Hepatic stellate cell (primary cell): ENCODE data around the gene ATRIP.
"Not testable (repeated sequence)": the region's sequence is repeated elsewhere in the genome, so short reads cannot be mapped to it uniquely, and the experiment has no call there.

Experiments used
- DNase-seq: peaks from one replicate; pipeline ENCODE4 v3.0.0; 2011; ENCODE audit warnings: low spot score

ATRIP gene

DNA sequence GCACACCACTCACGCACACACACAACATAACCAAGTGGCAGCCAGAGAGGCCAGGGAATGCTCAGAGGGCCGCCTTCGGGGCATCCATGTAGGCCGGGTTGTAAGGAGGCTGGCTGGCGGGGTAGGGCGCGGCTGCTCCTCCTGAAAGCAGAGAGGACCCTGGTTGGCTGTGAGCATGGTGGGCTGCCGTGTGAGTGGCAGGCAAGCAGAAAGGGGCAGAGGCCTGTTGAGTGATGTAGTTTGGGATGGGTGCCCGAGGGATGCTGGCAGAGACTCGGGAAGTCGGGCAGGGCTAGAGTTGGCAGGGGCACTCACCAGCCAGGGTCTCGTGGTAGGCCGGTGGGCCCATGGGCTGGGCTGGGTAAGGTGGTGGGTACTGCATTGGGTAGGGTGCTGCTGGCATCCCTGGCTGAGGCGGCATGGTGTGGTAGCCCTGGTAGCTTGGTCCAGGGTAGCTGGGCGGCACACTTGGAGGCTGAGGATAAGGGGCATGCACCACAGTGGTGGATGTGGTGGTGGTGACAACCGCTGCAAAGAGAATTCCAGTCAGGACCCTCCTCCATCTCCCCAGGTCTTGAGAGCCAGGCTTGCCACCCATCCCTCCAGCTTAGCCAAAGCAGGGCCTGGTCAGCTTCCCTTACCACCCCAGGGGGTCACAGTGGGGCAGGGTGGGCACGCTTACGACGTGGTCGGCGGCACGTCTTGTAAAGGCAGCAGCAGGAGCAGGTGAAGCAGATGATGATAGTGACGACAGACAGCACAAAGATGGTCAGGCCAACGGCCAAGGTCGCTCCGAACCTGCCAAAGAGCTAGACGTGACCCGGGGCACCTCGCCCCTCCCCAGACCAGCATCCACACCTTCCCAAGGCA is 22.7 kb downstream of the ATRIP start:
- no peak for DNase-seq

DNA sequence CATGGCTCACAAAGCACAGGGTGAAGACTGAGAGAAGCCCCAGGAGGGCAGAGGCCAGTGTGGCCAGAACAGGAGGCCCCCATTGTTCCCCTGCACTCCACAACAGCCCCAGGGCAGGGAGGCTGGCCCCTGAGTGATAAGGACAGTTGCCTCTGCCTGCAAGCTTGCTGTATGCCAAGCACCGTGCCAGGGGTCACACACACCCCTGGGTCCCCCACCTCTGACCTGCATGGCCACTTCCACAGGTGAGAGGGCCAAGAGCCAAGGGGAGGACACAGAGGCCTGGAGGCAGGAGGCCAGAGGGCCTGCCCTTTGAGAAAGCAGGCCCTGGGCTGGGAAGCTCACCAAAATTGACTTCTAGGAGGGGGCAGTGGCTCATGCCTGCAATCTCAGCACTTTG is 23.7 kb downstream of the ATRIP start:
- DNase-seq: no peak

DNA sequence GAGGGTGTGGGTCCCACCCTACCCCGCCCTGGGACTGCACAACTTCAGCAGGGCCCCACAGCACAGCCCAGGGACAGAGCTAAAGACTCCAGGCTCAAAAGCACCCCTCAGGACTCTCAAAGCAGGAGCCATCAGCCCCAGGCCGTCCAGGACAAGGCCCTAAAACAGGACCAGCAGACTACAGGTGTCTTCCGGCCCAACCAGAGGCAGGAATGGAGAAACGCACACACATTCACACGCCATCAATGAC is 26.1 kb downstream of the ATRIP start:
- no peak for DNase-seq

DNA sequence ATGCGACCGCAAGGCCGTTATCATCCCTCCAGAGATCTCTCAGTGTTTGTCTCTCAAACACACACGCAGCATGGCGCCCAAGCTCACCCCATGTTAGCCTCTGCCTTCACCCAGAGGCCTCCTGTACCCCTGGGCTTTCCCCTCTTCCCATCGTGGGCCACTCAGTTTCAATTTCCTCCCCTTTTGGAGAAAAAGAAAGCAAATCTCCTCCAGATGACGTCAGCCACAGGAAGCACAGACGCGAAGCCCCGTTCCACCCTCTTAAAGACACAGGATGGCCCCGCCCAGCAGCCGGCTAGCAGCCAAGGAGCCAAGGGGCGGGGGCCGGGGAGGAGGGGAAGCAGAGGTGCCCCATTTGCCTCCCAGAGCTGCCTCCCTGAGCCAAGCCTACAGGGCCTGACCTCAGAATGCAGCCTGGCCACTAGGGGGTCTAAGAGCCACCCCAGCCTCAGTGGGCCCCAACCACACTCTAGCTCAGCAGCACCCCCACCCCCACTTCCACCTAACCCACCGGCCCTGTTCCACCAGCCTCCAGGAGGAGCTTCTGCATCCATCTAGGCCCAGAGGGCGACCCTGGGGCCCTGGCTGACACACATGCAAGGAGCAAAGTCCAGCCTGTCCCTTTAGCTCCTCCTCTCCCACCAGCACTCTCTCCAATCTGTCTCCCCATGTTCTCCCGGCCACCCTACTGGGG is 26.5 kb downstream of the ATRIP start:
- DNase-seq: peak; percentile 94

DNA sequence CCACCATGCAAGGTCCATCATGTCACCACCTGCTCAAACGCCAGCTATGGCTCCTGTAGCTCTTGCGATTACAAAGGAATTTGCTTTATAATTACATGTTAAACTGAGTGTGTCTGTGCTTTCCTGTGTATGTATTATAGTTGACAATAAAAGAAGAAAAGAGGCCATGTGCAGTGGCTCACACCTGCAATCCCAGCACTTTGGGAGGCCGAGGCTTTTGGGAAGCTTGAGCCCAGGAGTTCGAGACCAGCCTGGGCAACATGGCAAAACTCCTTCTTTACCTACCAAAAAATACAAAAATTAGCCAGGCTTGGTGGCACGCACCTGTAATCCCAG is 27.0 kb downstream of the ATRIP start:
- no peak for DNase-seq

DNA sequence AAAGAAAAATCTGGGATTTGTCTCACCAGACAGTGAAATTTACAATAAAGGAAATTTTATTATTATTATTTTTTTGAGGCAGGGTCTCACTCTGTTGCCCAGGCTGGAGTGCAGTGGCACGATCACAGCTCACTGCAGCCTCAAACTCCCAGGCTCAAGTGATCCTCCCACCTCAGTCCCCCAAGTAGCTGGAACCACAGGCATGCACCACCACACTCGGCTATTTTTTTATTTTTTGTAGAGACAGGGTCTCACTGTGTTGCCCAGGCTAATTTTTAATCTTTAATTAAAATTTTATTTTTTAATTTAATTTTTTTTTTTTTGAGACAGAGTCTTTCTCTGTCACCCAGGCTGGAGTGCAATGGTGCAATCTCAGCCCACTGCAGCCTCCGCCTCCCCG is 27.5 kb downstream of the ATRIP start:
- DNase-seq: not testable (repeated sequence)

DNA sequence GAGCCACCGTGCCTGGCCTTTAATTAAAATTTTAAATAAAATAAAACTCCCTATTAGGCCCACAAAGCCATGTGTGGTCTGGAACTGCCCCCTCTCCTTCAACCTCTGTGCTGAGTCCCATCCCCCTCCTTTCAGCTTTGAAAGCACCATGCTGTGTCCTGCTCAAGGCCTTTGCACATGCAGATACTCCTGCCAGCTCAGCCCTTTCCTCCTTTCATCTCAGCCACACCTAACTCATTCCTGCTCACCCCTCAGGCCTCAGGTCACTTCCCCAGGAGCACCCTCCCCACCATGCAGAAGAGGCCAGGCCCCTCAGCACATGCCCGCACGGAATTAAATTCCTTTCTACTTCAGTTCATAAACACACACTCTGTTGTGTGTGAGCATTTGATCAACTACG is 28.1 kb downstream of the ATRIP start:
- DNase-seq: no peak

DNA sequence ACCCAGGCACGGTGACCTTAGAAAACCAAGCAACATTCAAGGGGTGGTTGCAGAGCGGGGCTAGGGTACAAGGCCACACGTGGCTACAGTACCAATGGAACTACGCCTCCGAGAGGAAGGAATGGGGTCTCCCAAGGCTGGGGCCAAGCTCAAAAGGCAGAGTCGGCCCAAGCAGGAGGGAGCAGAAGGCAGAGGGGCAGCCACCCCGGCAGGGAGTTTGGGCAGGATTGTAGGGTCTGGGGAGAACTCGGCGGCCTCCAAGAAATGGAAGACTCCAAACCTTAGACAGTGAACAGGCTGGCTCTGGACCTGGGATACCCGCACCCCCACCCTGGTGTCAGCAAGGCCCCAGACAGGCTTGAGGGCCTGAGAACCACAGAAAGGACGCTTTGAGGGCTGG is 28.7 kb downstream of the ATRIP start:
- DNase-seq: no peak

DNA sequence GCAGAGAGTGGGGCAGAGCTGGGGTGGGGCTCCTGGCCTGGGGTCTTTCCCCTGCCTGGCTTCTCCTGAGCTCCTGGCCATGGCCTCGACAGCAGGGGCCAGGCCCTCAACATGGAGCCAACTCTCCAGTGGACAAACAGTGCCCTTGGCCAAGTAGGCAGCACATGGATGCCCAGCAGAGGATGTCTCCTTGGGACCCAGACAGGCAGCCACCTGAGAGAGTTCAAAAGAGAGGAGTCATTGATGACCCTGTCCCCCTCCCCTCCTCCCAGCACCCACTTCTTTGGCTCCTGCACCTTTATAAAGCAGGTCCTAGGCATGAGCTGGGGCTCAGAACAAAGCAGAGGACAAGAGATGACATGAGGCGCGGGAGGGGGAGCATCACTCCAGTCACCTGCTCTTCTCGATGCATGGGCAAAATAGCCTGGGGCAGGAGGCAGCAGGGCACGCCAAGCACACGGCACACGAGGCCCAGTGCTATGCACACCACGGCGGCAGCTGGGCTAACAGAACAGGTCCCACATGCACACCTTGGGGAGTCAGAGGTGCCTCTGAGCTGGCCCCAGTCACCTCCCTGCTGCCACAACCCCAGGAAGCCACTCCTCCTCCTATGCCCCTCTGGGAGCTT is 30.0 kb downstream of the ATRIP start:
- DNase-seq: no peak

DNA sequence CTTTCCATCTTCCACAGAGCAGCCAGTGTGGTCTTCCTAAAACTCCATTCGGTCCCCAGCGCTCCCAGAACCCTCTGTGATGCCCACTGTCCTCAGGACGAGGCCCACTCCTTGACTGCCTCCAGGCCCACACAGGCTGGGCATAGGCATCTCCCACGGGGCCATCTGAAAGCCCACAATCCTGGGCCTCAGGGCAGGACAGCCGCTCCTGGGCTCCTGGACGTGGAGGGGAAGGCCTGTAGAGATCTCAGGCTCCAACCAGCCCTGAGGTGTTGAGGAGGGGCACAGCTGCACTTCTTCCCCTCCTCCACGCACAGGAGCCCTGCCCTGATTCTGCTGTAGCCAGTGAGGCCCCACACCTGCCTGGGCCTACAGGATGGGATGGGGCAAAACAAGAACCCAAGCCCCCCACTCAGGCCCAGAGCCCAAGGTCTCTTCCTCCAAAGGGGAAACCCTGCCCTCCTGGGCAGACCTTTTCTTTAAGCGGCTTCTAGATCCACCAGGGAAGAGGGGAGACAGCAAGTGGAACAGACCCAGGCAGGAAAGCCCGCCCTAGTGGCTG is 31.5 kb downstream of the ATRIP start:
- no peak for DNase-seq

DNA sequence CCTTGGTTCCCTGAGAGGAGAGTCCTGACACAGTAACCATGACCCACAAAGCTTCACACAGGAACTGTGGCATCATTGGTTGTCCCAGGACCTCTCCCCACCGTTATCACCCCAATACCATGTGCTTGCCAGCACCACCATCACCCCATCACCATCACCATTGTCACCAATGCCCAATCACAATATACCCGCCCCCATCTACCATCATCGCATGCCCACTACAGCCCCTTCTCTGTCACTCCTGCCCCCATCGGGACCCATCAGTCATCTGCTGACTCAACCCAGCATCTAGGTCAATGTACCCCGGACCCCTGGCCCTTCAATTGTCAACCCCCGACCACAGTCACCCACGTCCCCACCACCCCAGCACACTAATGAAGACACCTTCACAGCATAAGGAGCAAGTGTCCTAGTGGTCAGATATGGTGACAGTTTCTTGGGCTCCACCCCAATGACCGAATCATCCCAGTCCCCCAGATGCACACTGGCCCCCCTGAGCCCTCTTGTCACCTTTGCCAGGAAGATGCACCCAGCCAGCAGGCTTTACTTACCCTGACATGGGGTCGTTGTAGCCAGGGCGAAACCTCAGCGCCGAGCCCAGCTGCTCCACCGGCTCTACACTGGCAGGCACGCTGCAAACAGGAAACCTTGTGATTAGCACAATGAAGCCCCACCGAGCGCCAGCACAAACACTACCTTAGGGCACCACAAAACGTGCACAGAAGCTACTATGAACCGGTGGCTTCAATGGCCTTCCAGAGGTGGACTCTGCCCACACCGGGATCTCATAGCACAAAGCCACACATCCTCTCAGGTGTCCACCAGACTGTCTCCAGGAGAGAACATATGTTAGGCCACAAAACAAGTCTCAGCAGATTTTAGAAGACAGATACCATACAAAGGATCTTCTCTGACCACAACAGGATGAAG is 32.4 kb downstream of the ATRIP start:
- DNase-seq: no peak

DNA sequence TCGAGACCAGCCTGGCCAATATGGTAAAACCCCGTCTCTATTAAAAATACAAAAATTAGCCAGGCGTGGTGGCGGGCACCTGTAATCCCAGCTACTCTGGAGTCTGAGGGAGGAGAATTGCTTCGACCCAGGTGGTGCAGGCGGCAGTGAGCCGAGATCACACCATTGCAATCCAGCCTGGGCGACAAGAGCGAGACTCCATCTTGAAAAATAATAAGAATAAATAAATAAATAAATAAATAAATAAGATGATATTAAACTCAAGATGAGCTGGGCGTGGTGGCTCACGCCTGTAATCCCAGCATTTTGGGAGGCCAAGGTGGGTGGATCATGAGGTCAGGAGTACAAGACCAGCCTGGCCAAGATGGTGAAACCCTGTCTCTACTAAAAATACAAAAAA is 34.4 kb downstream of the ATRIP start:
- not testable (repeated sequence) for DNase-seq

DNA sequence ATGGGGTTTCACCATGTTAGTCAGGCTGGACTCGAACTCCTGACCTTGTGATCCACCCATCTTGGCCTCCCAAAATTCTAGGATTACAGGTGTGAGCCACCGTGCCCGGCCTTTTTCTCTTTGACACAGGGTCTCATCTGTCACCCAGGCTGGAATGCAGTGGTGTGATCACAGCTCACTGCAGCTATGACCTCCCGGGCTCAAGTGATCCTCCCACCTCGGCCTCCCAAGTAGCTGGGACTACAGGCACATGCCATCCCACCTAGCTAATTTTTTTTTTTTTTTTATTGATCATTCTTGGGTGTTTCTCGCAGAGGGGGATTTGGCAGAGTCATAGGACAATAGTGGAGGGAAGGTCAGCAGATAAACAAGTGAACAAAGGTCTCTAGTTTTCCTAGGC is 36.3 kb downstream of the ATRIP start:
- DNase-seq: not testable (repeated sequence)

DNA sequence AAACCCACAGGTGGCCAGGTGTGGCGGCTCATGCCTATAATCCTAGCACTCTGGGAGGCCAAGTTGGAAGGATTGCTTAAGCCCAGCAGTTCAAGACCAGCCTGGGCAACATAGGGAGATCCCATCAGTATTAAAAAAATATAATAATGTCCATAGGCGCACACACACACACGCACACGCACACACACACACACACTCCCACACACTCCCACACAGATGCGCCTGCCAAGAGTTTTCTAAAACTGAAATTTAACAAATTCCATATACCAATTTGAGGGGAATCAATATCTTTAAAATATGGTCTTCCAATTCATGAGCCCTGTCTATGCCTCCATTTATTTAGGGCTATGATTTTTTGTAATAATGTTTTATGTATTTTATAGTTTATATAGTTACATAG is 40.4 kb downstream of the ATRIP start:
- DNase-seq: no peak

DNA sequence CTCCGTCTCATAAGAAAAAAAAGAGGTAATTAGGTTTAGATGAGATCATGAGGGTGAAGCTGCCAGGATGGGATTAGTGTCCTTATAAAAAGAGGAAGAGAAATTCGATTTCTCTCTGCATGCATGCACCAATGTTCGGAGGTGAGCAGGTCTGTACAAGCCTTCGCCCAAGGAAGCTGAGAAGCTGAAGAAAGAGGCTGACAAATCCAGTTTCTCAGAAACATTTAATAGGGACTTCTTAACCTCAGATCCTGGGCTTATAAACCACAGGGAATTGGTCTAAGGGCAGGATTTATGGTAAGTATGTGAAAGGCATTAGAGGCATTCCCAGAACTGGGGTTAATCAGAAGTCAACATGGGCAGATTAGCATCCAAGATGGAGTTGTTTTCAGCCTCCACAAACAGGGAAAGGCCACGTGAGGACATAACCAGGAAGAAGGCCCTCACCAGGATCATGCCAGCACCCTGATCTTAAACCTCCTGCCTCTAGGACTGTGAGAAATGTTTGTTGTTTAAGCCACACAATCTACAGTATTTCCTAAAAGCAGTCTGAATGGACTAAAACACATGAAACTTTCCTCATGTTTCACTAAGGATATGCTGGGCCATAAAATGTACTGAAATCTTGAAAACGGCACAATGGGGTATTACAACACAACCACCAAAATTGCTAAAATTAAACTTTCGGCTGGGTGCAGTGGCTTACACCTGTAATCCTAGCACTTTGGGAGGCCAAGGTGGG is 46.1 kb downstream of the ATRIP start:
- no peak for DNase-seq

DNA sequence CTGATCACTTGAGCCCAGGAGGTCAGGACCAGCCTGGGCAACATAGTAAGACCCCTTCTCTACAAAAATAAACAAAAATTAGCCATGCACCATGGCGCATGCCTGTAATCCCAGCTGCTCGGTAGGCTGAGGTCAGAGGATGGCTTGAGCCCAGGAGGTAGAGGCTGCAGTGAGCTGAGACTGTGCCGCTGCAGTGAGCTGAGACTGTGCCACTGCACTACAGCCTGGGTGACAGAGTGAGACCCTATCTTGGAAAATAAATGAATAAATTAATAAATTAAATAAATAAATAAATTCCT is 46.6 kb downstream of the ATRIP start:
- no peak for DNase-seq

DNA sequence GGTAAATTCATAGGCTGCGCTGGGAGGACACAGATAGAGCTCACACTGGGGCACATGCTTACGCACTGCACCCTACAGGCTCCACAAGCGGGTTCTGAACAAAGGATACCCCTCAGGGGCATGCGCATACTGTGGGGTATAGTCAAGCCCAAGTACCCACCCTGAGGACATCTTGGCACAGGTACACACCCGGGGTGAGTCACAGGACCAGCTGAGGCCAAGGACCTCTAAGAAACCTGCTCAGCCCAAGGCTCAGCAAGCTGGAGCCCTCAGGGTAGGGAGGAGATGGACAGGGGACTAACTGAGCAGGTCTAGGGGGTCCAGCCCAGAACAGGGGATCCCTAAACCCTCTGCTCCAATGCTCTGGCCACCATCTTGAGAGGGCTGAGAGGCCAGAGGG is 54.1 kb downstream of the ATRIP start:
- no peak for DNase-seq

DNA sequence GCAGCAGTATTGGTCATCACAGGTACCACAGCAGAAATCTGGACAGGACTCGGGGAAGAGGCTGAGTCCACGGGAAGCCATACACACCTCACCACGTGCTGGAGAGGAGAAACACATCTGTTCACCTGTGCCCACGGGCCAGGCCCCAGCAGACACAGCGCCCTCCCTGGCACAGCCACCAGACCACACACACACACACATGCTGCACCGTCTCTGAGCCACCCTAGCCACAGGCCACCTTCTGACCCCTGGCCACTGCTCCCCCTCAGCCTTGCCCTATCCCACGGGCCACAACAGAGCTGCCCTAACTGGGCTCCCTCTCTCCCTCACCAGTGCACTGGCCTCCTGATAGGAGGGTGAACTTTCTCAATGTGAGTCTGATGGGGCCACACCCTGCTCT is 54.7 kb downstream of the ATRIP start:
- DNase-seq: no peak

DNA sequence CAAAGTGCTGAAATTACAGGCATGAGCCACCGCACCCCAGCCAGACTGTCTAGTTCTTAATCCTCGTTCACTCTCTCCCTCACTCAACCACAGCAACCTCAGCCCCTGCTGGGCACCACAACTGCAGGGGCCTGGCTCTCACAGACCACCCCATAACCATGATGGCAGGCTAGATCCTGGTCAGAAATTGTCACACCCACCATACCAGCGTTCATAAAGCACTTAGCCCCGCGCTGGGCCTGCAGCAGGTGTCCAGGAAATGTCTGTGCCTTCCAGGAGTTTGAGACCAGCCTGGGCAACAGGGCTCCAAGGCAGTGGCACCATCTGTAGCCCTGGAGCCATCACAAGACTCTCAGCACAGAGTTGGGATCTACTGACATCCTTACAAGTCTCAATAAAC is 55.6 kb downstream of the ATRIP start:
- no peak for DNase-seq

DNA sequence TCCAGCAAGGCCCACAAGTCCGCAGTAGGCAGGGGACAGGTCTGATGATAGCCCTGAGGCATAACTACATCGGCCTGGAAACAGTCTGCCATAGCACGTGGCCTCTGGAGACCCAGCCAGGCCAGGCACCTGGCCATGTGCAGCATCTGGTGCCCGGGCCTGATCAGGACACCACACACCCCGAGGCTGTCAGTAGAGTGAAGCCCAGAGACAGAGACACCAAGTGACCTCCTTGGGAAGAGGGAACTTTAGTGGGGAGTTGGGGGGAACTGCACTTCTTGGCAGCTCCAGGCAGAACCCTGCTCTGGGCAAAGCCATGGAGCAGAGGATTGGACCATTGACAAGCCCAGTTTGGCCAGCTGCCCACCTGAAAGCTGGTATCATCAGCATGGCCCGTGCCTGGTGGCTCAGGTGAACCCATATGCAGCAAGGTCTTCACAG is 56.2 kb downstream of the ATRIP start:
- DNase-seq: no peak

DNA sequence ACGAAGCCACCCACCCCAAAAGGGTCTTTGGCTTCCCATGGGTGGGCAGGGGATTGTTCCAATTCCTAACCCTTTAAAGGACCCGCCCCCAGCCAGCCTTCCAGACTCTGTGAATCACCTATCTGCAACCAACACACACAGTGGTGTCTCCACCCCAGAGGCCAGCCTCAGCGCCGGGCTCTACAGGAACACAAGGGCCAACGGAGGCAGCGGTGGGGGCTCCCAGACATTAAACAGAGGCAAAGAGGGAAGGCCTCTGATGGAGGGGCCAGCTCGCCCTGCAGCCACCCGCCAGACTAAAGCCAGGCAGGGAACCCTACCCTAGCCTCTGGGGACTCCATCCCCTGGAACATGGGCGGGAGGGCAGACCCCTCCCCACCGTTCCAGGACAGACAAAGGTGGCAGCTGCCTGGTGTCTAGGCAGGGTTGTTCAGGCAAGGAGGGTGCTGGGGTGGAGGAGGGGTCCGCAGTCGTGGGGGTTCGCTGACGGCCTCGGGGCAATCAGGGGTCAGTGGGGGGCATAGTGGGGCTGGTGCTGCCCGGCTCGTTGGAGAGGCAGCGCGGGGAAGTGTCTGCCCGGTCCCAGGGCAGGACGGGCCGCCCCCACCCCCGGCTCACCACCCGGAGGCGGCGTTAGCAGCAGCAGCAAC is 57.0 kb downstream of the ATRIP start:
- peak; percentile 72 for DNase-seq
